Activated CD8-positive, alpha-beta memory T cell treated with anti-CD3 and anti-CD28 coated beads for 36 hours (primary cell): ENCODE results near the gene CYB5D1. TPM values are rescaled to one million over a fixed set of nuclear protein-coding genes. Genes with fewer than 3 reads are reported as not detected.

Experiments
- CTCF ChIA-PET: fragments of 350-600 bp; sonication (Branson Sonifier 250); formaldehyde crosslinking; loops from one replicate; lab custom pipeline; 2021; ENCODE audit warnings: antibody characterized with exemption; lab: Charles Lee
- POLR2A ChIA-PET: fragments of 350-600 bp; sonication (Branson Sonifier 250); formaldehyde crosslinking; loops from one replicate; lab custom pipeline; 2021; ENCODE audit warnings: antibody characterized with exemption; lab: Charles Lee
- total RNA-seq, 2 experiments: library from RNA; stranded (reverse); gene quantifications; one replicate each; pipeline ENCODE4 v1.2.3, GENCODE V29; 2021

CYB5D1 gene
- total RNA-seq, 2 experiments from 2014 or later = 15.9 to 16.6 TPM

GRCh38 chr17:7849751-7850504 is 7.9 kb upstream of the CYB5D1 start:
- POLR2A ChIA-PET = interaction anchor here (0.6 kb wide), 1 partner anchor 20 kb away, joined by 3 read pairs; no protein-coding TSS in a partner anchor
- CTCF ChIA-PET = interaction anchor here (1.7 to 4.9 kb wide), 4 partner anchors 13 to 106 kb away, joined by 6 to 34 read pairs (median 7); partner anchors contain the start of gene KDM6B

GRCh38 chr17:7850701-7851437 is 6.9 kb upstream of the CYB5D1 start:
- ChIA-PET POLR2A (interaction anchor here (1.0 kb wide), 1 partner anchor 81 kb away, joined by 4 read pairs; the partner anchor contains the start of genes CNTROB and TRAPPC1), CTCF (interaction anchor here (0.7 to 4.9 kb wide), 9 partner anchors 9 to 140 kb away, joined by 3 to 34 read pairs (median 5); partner anchors contain the start of gene KDM6B)

- CTCF ChIA-PET = interaction anchor here (0.7 to 4.9 kb wide), 9 partner anchors 9 to 139 kb away, joined by 3 to 34 read pairs (median 5); partner anchors contain the start of gene KDM6B
- POLR2A ChIA-PET = interaction anchor here (1.0 kb wide), 1 partner anchor 80 kb away, joined by 4 read pairs; the partner anchor contains the start of genes CNTROB and TRAPPC1
Observed at GRCh38 chr17:7851438-7852261, 6.2 kb upstream of the CYB5D1 start.

- CTCF ChIA-PET = interaction anchor here (1.0 to 4.9 kb wide), 3 partner anchors 18 to 138 kb away, joined by 4 to 34 read pairs (median 4); partner anchors contain the start of gene KDM6B
- POLR2A ChIA-PET = no interaction called here
Observed at GRCh38 chr17:7852262-7852670, 5.5 kb upstream of the CYB5D1 start.

GRCh38 chr17:7852919-7853690 is 4.7 kb upstream of the CYB5D1 start:
- POLR2A ChIA-PET = interaction anchor here (0.6 to 1.0 kb wide), 2 partner anchors 8 to 611 kb away, joined by 3 read pairs; no protein-coding TSS in a partner anchor
- CTCF ChIA-PET = interaction anchor here (0.6 to 1.0 kb wide), 4 partner anchors 15 to 416 kb away, joined by 3 to 5 read pairs (median 3); no protein-coding TSS in a partner anchor

GRCh38 chr17:7853691-7854038 is 4.1 kb upstream of the CYB5D1 start:
- ChIA-PET POLR2A (interaction anchor here (0.6 to 1.0 kb wide), 2 partner anchors 9 to 612 kb away, joined by 3 read pairs; no protein-coding TSS in a partner anchor), CTCF (interaction anchor here (0.6 to 1.0 kb wide), 4 partner anchors 14 to 417 kb away, joined by 3 to 5 read pairs (median 3); no protein-coding TSS in a partner anchor)

GRCh38 chr17:7854078-7854777 is 3.6 kb upstream of the CYB5D1 start:
- POLR2A ChIA-PET = interaction anchor here (0.6 to 1.0 kb wide), 2 partner anchors 9 to 613 kb away, joined by 3 read pairs; no protein-coding TSS in a partner anchor

GRCh38 chr17:7854851-7855659 is 2.7 kb upstream of the CYB5D1 start, which contains the start of gene TMEM88:
TMEM88 (plus strand) TSS chr17:7855066; CDS start chr17:7855075, 9 bp downstream.
- ChIA-PET CTCF (interaction anchor here (2.6 kb wide), 2 partner anchors 20 to 57 kb away, joined by 10 to 22 read pairs; no protein-coding TSS in a partner anchor), POLR2A (interaction anchor here (2.9 kb wide), 1 partner anchor 11 kb away, joined by 44 read pairs; no protein-coding TSS in a partner anchor)

More at GRCh38 chr17:7854078-7854777, 3.6 kb upstream of the CYB5D1 start:
- CTCF ChIA-PET = interaction anchor here (1.0 kb wide), 1 partner anchor 19 kb away, joined by 5 read pairs; no protein-coding TSS in a partner anchor

GRCh38 chr17:7855660-7856010 is 2.2 kb upstream of the CYB5D1 start:
- ChIA-PET POLR2A (interaction anchor here (2.9 kb wide), 1 partner anchor 12 kb away, joined by 44 read pairs; no protein-coding TSS in a partner anchor), CTCF (interaction anchor here (0.8 to 2.6 kb wide), 3 partner anchors 8 to 57 kb away, joined by 3 to 22 read pairs (median 10); no protein-coding TSS in a partner anchor)

GRCh38 chr17:7856011-7856810 is 1.6 kb upstream of the CYB5D1 start:
- ChIA-PET CTCF (interaction anchor here (0.7 to 2.6 kb wide), 10 partner anchors 9 to 203 kb away, joined by 3 to 22 read pairs (median 6); partner anchors contain the start of gene KDM6B), POLR2A (interaction anchor here (0.7 to 2.9 kb wide), 3 partner anchors 12 to 62 kb away, joined by 3 to 44 read pairs (median 9); no protein-coding TSS in a partner anchor)

- ChIA-PET CTCF (interaction anchor here (0.6 to 2.6 kb wide), 18 partner anchors 10 to 537 kb away, joined by 3 to 22 read pairs (median 4); partner anchors contain the start of genes CNTROB, KDM6B and TRAPPC1), POLR2A (interaction anchor here (0.6 to 2.9 kb wide), 11 partner anchors 13 to 273 kb away, joined by 3 to 44 read pairs (median 3); partner anchors contain the start of genes CNTROB, MPDU1, RNF227 and TRAPPC1)
Observed at GRCh38 chr17:7856811-7857712, 741 bp upstream of the CYB5D1 start, which contains the start of gene NAA38. NAA38 (minus strand) TSS chr17:7857559; CDS start chr17:7857463, 96 bp downstream.

GRCh38 chr17:7858522-7858810 is 663 bp downstream of the CYB5D1 start:
- CTCF ChIA-PET = interaction anchor here (1.0 to 1.5 kb wide), 4 partner anchors 35 to 199 kb away, joined by 3 to 6 read pairs (median 4); no protein-coding TSS in a partner anchor
- POLR2A ChIA-PET = interaction anchor here (0.5 kb wide), 1 partner anchor 178 kb away, joined by 4 read pairs; no protein-coding TSS in a partner anchor

GRCh38 chr17:7859028-7859427 is 1.2 kb downstream of the CYB5D1 start:
- CTCF ChIA-PET = interaction anchor here (1.0 to 1.5 kb wide), 4 partner anchors 36 to 198 kb away, joined by 3 to 6 read pairs (median 4); no protein-coding TSS in a partner anchor
- POLR2A ChIA-PET = interaction anchor here (0.5 to 0.7 kb wide), 2 partner anchors 17 to 178 kb away, joined by 3 to 4 read pairs; no protein-coding TSS in a partner anchor
